Amniotic epithelial cell (primary cell): Measurements from ENCODE around the gene AKAP8.
"Not testable (repeated sequence)": the region's sequence is repeated elsewhere in the genome, so short reads cannot be mapped to it uniquely, and the experiment has no call there.

Source experiments
- DNase-seq: peaks from one replicate; pipeline ENCODE4 v3.0.0-alpha.2; 2010; ENCODE audit warnings: low read depth

The AKAP8 gene

GRCh38 chr19:15379083-15379998, at the start of gene AKAP8:
AKAP8 (minus strand) TSS chr19:15379787; CDS start chr19:15379731, 56 bp downstream.
- peak; percentile 96 for DNase-seq

GRCh38 chr19:15427991-15428471, 48.4 kb upstream of the AKAP8 start:
- no peak for DNase-seq

- DNase-seq, result no peak
Observed at GRCh38 chr19:15427350-15427700, 47.7 kb upstream of the AKAP8 start.

- DNase-seq, result no peak
Observed at GRCh38 chr19:15426485-15427349, 47.1 kb upstream of the AKAP8 start.

DNA sequence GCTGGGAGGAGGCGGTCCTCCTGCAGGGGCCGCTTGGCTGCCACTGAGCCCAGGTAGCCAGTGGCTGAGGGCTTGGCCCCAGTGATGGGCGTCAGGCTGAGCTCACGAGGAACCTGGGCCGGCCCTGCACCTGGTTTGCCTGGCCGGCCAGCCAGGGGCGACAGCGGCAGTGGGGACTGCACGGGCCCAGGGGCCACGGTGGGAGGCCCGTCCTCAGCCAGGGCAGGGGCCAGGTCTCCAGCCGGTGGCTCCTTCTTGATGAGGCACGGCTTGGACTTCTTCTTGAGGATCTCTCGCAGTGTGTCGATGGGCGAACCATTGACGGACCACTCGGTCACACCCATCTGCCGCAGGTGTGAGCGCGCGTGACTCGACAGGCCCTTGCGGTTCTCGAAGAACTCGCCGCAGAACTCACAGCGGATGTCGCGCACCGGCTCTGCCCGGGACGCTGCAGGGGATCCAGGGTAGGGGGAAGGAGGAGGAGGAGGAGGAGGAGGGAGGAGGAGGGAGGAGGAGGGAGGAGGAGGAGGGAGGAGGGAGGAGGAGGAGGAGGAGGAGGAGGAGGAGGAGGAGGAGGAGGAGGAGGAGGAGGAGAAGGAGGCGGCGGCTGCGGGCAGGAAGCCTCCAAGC, 45.8 kb upstream of the AKAP8 start:
- DNase-seq, result no peak

- no peak for DNase-seq
Observed at GRCh38 chr19:15424692-15425272, 45.2 kb upstream of the AKAP8 start.

GRCh38 chr19:15424121-15424520, 44.5 kb upstream of the AKAP8 start:
- no peak for DNase-seq

DNA sequence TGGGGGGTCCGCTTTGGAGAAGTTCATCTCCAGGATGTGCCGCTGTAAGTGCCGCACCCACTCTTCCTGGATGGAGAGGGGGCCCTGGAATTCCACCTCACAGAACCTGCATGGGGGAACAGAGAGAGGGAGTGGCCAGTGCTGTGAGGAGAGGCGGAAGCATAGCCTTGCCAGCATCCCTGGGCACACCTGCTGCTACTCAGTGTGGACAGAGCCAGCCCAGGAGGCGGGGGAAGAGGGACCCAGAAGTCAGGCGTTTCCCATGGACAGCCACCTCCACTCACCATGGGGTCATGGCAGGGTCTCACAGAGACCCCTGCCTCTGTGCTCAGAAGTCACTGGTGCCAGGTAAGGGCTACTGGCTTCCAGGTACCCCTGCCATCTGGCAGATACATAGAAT, 43.5 kb upstream of the AKAP8 start:
- no peak for DNase-seq

DNA sequence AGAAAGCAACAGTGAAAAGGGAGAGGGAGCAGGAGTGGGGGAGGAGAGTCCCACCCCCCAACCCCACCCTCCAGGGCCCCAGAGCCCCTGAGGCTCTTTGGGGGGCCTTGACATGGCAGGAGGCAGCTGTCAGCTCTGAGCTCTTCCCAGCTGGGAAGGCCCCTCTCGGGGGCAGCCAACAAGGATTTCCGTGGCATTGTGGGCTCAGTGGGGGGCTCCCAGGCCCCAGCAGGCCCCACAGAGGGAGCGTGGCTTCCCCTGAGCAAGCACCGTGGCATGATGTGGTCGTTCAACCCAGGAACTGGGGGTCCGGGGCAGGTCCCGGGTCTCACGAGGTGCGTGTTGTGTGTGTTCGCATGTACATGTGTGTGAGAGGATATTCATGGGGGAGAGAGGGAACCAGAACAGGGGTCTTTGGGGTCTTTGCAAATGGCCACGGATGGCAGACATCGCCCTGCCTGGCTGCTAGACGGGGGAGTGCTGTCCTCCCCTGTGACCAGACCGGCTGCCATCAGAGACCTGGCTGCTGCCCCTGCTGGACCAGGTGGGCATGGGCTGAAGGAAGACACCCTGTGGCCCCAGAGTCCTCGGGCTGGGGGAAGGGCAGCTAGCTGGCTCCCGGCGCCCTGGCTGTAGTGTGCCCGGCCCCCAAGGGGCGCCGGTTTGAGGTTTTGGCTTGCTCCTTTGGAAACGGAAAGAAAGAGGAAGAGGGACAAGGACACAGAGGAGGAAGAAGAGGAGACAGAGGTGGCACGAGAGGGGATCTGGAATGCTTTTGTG, 42.9 kb upstream of the AKAP8 start:
- DNase-seq, result no peak

DNA sequence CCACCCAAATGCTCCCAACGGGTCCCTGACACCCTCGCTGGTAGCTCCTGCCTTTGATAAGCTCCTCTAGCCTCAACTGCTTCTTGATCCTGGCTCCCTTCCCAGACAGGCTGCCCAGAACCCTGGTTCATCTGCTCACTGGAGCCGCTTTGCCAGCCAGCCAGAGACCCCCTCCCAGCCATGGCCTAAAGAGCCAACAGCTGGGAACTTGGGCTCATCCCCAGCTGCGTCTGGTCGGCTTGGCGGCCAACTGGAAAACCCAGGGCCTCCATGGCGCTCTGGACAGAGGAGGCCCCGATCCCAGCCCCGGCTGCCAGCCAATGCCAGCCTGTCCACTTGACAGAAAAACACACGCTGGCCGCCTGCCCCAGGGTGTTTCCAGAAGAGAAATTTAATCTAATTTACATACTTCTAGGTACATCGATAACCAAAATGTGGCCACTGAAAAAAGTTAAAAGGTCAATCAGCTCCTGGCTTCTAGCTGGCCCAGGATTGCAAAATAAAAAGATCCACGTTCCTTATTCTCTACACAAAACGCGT, 42.2 kb upstream of the AKAP8 start:
- DNase-seq, result no peak

- DNase-seq, result no peak
Observed at GRCh38 chr19:15421136-15421695, 41.6 kb upstream of the AKAP8 start.

DNA sequence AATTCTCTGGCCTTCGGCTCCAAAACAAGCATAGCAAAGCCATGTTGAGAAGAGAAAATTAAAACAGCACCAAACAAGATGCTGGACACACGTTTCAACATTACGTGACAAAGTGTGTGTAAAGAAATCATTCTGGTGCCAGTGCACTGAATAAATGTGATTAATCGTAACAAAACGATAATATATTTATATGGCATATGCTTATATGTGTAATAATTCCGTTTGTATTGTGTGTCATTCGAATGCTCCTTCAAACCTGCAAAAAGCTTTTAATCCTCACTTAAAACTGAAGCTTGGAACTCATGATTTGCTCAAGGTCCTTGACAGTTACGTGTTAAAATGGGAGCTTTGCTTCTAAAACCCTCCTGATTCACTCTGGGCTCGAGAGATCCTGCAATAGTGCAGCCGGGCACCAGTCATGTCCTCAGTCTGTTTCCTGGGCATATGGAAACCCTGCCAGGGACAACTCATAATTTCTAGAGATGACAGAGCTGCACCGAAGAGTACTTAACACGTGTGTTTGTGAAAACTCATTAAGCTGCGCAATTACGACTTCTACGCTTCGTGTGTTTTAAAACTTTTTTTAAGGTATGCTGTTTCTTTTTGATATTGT, 39.9 kb upstream of the AKAP8 start:
- peak; percentile 24 for DNase-seq

GRCh38 chr19:15418579-15419412, 39.2 kb upstream of the AKAP8 start, which contains the start of gene AKAP8L:
AKAP8L (minus strand) TSS chr19:15418988; CDS start chr19:15418923, 65 bp downstream.
- peak; percentile 100 for DNase-seq

DNA sequence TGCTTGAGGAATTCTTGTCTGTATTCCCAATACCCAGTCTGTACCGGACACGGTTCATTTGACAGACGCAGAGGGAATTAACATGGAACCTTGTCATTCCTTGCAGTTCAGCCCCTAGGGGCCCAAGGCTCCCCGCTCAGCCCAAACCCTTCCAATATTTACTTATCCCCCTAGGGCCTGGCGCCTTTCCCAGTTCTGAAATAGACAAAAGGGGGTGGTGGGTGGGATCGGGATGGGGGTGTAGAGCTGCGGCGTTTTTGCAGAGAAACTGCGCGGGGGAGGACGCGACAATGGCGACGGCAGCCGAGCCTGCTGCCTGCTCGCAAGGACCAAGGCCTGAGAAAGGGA, 38.6 kb upstream of the AKAP8 start:
- DNase-seq, result no peak

- peak; percentile 51 for DNase-seq
Observed at GRCh38 chr19:15417699-15418098, 38.1 kb upstream of the AKAP8 start.

DNA sequence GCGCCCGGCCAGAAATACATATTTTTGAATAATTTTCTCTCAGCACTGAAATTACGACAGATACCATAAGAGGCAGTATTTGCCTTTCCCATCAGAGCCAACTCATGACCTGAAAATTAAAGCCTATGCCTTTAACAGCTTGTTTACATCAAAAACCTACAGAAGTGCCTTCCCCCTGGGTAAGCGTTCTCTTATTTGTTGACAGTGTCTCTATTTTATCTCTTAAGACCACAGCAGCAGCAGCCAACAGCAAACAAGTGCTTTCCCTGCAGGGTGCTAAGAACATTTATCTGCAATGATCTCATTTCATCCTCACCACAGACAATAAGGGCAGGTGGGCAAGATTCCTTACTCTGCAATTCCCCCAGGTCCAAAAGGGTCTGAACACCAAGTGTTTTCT, 33.2 kb upstream of the AKAP8 start:
- peak; percentile 37 for DNase-seq

- not testable (repeated sequence) for DNase-seq
Observed at GRCh38 chr19:15411351-15411750, 31.8 kb upstream of the AKAP8 start.

DNA sequence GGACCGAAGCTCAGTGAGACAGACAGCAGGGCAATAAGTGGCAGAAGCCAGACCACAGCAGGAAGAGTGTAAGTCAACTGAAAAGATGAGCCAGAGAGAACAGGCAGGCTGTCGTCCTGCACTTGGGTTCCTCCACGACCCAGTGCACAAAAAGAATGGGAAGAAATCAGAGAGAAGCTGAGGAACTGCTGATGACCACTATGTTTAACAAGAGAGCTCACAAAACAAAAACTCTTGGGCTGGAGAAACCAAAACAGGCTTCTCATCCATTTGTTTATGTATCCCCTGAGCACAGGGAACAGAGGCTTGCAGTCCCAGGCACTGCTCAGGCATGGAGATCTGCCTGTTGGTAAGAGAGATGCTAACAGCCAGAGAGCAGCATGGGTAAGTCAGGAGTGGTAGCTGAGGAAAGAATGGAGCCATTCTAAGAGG, 25.2 kb upstream of the AKAP8 start:
- DNase-seq, result no peak
